Skin of body (tissue), 2 donors: Measurements from ENCODE around the gene KCNMA1. TPM values are rescaled to one million over a fixed set of nuclear protein-coding genes. Genes with fewer than 3 reads are reported as not detected.
"Not testable (repeated sequence)": the region's sequence is repeated elsewhere in the genome, so short reads cannot be mapped to it uniquely, and the experiment has no call there.

ENCODE experiments used
- DNase-seq: peaks from one replicate; lab custom pipeline; 2025; lab: John Stamatoyannopoulos, UW
- total RNA-seq: library from RNA; depleted of rRNA; stranded (reverse); fragments of >200 nt; gene quantifications from one replicate; pipeline ENCODE4 v1.2.3, GENCODE V29; 2014

Gene KCNMA1
- total RNA-seq, 1 donor from 2014 or later = 11.7 TPM

DNA sequence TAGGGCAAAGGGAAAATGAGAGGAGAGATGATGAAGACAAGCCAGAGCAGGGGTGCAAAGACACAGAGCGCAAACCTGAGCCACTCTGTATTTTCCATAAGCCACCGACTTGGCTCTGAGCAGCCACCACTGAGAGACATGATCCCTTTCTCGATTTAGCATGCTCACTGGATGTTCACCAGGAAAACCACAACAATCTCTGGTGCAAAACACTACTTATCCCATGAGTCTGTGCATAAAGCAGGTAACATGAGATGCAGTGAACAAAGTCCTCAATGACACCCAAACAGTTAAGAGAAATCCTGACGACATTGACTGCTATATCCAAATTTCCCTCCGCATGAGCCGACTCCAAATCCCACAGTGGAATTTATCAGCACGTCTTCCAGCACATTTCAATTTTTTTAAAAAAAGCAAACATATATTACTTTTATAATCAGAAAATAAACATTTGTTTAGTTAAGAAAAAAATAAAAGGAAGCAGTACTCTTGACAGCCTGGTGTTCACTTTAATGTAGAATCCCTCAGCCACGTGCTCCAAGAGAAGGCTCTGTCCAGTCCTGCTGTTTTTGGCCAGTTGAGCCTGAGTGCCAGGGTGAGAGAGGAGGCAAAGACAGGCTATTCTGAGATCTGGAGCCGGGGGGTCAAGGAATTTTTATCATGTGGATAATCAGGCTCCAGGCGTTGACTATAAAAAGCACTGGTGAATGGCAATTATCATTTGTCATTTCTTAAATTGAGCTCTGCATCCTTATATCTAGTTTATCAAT lies 238.4 kb downstream of the KCNMA1 start:
- DNase-seq = no peak

- DNase-seq = no peak
Observed at GRCh38 chr10:77398558-77398957, 239.1 kb downstream of the KCNMA1 start.

- no peak for DNase-seq
Observed at GRCh38 chr10:77397103-77397502, 240.5 kb downstream of the KCNMA1 start.

- no peak for DNase-seq
Observed at GRCh38 chr10:77396290-77396689, 241.3 kb downstream of the KCNMA1 start.

DNA sequence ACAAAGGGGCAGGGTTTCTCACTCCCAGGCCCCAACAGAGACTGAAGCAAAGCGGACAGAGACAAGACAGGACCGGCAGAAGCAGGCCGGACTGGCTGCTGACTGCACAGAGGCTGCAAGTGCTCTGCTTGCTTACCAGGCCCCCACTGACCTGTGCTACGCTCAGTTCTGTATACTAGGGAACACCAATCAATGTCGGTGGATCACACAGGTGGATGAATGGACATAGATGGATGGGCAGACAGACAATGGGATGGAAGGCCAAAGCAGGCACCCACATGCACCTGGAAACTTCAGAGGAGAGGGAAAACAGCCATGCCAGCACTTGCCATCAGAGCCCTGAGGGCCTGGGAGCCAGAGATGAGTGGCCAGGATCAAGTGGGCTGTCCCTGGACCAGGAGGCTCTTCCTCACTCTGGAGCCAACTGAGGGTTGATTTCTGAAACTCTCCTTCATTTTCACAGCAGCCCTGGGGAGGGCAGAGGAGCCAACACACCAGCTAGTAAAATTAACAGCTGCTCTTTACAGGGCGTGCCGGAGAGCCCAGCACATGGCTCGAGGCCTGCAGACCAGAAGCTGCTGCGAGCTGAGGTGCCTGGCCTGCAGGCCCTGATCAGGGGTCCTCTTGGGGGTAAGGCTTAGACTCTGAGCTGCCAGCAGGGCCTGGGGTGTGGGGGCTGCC lies 243.6 kb downstream of the KCNMA1 start:
- DNase-seq = no peak

DNA sequence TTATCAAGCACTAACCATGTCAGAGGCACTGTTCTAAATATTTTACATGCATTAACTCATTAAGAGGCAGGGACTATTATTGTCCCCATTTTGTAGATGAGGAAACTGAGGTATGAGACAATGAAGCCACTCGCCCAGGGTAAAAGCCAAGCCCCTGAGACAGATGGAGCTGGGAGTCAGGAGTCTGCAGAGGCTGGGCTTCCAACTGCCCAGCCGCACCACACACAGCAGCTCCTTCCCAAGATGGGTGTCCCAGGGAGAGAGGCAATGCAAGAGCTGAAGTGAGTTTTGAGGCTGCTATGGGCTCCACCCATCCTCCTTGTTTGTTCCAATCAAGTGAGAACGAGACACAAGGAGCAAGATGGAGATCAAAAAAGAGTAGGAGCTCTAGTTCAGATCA lies 244.2 kb downstream of the KCNMA1 start:
- no peak for DNase-seq

GRCh38 chr10:77392851-77393250 lies 244.8 kb downstream of the KCNMA1 start:
- DNase-seq = no peak

GRCh38 chr10:77392236-77392721 lies 245.3 kb downstream of the KCNMA1 start:
- peak; percentile 32 for DNase-seq

DNA sequence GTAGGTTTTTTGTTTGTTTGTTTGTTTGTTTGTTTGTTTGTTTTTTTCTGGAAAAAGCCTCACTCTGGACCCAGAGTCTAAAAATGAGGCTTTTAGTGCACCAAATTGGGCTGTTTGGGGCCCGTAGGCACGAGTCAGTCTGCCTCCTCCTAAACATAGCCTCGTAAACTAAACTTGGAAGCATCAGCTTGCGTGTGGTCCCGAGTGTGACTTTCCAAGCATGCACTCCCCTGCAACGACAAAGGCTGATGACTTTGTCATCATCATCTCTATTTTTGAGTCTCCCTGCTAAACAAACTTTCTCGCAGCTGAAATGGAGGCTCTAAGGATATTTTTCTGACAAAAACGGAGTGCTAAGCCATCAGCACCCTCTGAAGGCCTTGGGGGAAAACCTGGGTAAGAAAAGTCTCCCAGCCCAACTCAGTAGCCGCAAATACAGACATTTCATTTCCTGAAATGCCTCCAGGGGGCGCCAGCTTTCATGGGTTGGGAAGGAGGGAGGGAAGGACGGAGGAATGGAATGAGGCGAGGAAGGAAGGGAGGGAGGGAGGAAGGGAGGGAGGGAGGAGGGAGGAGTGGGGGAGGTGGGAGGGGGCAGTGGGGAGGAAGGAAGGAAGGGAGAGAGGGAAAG lies 245.9 kb downstream of the KCNMA1 start:
- peak; percentile 55 for DNase-seq

DNA sequence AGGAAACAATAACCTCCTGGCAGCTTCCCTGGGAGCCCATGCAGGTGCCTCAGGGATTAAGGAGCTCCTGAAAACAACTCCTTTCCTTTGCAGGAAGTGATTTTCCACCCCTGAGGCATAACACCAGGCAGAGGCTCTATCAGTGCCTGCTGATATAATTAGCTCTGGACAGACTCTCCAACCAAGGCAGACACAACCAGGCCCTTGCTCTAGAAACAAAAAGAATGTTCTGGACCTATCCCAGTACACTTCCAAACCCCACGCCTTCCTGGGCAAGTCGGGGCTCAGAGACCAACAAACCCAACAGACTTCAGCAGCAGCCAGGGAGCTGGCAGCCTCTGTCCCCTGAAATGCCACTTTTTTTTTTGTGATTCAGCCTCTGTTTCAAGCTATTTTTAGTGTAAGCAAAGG lies 247.1 kb downstream of the KCNMA1 start:
- DNase-seq = no peak

- no peak for DNase-seq
Observed at GRCh38 chr10:77388571-77389100, 249.0 kb downstream of the KCNMA1 start.

DNA sequence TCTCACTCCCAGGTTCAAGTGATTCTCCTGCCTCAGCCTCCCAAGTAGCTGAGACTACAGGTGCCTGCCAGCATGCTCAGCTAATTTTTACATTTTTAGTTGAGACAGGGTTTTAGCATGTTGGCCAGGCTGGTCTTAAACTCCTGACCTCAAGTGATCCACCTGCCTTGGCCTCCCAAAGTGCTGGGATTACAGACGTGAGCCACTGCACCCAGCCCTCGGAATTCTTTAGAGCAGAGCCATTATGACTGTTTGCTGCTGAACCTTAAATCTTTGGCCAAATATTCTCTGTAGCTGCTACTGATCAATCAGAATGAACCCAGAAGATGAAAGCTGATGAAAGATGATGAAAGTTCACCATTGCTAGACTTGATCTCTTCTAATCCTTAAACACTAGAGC lies 249.9 kb downstream of the KCNMA1 start:
- DNase-seq = not testable (repeated sequence)

- DNase-seq = no peak
Observed at GRCh38 chr10:77387247-77387646, 250.4 kb downstream of the KCNMA1 start.

GRCh38 chr10:77386838-77387237 lies 250.8 kb downstream of the KCNMA1 start:
- DNase-seq = no peak

- no peak for DNase-seq
Observed at GRCh38 chr10:77386365-77386764, 251.2 kb downstream of the KCNMA1 start.

DNA sequence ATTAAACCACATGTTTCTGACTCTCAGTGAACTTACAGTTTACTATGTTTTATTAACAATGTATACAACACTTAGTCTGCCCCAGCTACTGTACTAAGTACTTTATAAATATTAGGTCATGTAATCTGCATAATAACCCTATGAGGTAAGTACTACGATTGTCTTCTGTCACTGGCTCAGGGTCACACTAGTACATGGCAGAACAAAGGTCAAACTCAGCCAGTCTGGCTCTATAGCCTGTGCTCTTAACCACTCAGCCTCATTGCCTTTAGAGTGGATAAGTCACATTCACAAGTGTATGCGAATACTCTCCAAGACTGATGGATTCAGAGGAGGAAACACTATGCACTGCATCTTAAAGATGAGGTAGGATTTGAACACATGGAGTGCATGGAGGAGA lies 252.3 kb downstream of the KCNMA1 start:
- no peak for DNase-seq

DNA sequence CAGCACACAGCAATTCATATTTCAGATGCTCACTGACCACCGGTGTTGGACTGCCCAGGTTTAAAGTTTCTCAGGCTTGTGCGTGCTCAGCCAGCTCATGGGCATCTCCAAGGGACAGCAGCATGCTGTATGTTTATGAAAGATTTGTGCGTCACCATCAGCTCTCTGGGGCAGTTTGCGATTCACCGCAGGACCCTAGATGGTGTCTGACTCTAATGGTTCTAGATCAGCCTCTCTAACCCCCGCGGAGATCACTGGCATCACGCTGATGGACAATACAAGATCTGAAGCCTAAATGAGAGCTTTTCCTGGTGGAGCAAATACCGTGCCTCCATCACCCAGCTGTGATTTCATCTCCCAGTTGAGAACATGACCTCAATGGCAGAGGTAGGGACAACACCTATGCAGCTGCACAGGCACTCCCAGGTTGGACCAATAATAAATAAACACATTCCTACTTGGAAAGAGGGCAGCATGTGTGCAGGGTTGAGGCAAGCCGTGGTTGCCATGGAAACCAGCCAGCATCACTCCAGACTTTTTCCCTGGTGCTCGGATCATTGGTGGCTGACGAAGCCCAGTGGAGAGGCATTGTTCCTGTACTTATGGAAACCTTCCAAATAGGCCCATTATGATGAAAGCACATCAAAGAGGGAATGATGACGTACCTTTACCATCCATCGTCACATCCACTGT lies 253.6 kb downstream of the KCNMA1 start:
- DNase-seq = no peak

GRCh38 chr10:77381750-77382149 lies 255.9 kb downstream of the KCNMA1 start:
- no peak for DNase-seq

DNA sequence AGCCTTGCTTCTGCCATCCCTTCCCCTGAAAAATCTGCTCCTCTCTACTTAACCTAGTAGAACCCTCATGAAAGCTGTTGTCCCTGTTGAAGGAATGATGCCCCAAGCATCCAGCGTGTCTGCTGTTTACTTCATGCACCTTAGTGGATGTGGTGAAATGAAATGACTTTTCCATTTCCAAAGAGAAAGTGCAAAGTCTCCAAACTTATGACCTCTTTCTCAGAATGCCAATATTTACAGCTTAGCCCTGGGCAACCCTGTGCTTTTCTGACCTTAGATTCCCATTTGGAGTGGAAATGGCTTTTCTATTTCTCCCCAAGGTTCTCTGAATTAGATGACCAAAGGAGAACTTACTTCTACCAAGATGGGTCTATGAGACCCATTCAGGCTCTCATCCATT lies 256.9 kb downstream of the KCNMA1 start:
- no peak for DNase-seq

DNA sequence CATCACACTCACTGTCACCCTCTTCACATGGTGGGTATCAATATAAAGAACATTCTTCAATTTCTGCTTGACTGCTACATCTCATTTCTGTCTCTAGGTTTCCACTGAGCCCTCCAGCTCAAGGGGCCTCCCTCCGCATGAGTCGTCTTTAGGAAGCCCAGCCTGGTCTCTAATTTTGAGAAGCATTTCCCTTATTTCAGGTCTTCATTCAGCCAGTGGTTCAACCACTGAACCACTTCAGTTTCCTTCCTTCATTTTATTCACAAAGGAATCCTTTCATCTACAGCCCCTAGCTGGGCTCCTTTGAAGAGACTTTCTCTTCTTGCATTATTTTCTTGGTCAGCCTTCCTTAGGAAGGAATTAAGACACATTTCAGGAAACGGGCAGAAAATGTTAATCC lies 257.4 kb downstream of the KCNMA1 start:
- DNase-seq = no peak
